ENCODE data around the gene CALML6. TPM values are rescaled to one million over a fixed set of nuclear protein-coding genes. Genes with fewer than 3 reads are reported as not detected.

The CALML6 gene
- total and polyA plus RNA-seq, 2 of the 8 experiments (the other 6 are each of a cell fraction or from before 2014, with no cell fraction given): 0.54 to 1.3 TPM

GRCh38 chr1:1938276-1938573 is 23.2 kb downstream of the CALML6 start (continued):
- no peak for TF ChIP-seq HDAC6 (IDR thresholded peaks at IDR 0.05; ENCODE audit: low read depth, low read length)
